ENCODE data around the gene ACTL6B.

Gene ACTL6B

DNA sequence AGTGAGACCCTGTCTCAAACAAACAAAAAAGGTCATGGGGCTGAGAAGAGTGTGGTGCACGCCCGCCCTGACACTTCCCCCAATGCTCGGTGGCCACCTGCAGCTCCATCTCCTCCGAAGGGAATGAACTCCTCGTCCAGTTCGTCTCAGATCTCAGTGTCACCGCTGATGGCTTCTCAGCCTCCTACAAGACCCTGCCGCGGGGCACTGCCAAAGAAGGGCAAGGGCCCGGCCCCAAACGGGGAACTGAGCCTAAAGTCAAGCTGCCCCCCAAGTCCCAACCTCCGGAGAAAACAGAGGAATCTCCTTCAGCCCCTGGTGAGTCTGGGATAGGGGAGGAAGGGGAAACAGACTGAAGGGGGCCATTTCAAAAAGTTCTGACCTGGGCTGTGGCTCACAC is 49.9 kb downstream of the ACTL6B start:
- H3K27ac ChIP-seq, result peak overlapping the region; percentile 10; the same call in 1 of the 2 replicates
- TF ChIP-seq, protein P1, sequence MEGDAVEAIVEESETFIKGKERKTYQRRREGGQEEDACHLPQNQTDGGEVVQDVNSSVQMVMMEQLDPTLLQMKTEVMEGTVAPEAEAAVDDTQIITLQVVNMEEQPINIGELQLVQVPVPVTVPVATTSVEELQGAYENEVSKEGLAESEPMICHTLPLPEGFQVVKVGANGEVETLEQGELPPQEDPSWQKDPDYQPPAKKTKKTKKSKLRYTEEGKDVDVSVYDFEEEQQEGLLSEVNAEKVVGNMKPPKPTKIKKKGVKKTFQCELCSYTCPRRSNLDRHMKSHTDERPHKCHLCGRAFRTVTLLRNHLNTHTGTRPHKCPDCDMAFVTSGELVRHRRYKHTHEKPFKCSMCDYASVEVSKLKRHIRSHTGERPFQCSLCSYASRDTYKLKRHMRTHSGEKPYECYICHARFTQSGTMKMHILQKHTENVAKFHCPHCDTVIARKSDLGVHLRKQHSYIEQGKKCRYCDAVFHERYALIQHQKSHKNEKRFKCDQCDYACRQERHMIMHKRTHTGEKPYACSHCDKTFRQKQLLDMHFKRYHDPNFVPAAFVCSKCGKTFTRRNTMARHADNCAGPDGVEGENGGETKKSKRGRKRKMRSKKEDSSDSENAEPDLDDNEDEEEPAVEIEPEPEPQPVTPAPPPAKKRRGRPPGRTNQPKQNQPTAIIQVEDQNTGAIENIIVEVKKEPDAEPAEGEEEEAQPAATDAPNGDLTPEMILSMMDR (IDR thresholded peaks at IDR 0.05), result no peak
- TF ChIP-seq ZFX (IDR thresholded peaks at IDR 0.05; ENCODE audit: borderline replicate concordance), result no peak

DNA sequence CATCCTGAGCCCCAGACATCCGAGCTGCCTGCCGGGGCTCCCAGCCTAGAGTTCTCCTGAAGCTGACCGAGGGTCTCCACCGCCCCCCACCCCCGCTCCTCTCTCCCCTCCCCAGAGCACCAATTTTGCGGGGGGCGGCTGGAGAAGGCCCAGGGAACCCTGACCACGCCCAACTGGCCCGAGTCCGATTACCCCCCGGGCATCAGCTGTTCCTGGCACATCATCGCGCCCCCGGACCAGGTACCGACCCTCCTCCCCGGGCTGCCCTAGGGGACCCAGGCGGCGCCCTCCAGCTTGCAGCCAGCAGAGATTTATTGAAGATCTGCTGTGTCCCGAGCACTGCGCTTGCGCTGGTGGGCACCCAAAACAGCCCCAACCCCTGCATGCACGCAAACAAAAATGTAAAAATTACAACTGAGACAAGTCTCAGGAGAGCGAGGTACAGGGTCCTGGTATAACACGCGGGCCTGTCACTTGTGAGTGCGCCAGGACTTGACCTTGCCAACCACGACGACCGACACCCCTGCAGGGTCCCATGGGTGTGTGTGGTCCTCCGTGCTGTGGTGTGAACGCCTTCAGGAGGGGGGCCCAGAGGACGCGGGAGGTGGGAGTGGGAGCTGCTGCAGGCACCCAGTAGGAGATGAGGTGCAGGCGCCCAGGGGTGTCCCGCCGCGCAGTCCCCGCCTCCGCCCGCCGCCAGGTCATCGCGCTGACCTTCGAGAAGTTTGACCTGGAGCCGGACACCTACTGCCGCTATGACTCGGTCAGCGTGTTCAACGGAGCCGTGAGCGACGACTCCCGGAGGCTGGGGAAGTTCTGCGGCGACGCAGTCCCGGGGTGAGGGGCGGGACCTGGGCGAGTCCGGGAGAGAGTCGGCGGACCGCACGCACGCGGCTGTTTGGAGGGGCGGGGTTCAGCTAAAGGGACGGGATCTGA is 51.0 kb downstream of the ACTL6B start:
- H3K27ac ChIP-seq, result no peak overlapping the region
- TF ChIP-seq, protein P1 (IDR thresholded peaks at IDR 0.05), result peak; percentile 15; the same call in 1 of the 2 replicates
- no peak for TF ChIP-seq ZFX (IDR thresholded peaks at IDR 0.05; ENCODE audit: borderline replicate concordance)

DNA sequence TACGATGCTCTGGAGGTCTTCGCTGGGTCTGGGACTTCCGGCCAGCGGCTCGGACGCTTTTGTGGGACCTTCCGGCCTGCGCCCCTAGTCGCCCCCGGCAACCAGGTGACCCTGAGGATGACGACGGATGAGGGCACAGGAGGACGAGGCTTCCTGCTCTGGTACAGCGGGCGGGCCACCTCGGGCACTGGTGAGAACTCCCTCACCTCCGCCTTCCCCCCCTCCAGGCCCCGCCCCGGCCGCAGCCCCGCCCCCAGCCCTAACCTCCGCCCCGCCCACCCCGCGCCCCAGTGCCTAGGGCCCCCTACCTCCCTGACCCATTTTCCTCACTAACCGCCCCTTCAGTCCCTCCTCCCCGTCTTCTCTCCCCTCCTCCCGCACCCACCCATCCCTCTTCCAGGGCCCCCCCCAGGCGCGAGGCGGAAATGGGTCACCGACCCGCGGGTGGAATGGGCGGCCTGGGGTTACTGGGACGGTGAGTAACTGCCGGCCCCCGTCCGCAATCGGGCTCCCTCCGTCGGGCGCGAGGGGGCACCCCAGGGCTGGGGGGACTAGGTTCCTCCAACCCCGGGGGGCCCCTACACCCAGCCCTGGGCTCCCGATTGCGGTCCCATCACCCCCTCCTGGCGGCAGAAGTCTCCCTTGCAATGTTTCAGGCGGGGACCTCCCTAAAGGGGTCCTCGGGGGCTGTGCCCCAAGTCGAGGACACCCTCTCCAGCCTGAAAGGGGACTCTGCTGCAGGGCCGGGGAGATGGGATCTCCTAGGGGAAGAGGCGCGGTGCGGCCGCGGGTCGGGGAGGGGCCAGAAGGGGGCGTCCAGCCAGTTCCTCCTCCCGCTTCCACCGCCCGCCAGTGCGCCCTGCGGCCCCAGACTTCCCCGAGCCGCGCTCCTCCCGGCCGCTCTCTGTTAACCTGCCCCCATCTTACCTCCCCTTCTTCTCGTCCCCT is 51.9 kb downstream of the ACTL6B start:
- peak overlapping the region; percentile 33 for H3K27ac ChIP-seq
- TF ChIP-seq, protein P1 (IDR thresholded peaks at IDR 0.05), result peak; percentile 64
- TF ChIP-seq ZFX (IDR thresholded peaks at IDR 0.05; ENCODE audit: borderline replicate concordance), result no peak

DNA sequence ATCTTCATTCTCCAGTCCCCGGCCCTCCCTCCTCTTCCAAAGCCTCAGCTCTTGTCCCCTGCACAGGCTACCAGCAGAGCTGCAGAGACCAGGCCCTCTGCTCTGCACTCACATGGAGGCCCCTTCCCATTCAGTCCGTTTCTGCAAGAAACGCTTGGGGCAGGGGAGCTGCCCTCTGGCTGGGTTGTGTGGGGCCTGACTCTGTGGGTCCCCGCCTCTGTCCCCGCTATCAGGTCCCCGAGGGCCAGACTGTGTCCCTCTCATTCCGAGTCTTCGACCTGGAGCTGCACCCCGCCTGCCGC is 52.6 kb downstream of the ACTL6B start:
- TF ChIP-seq, protein P1 (IDR thresholded peaks at IDR 0.05), result no peak
- TF ChIP-seq ZFX (IDR thresholded peaks at IDR 0.05; ENCODE audit: borderline replicate concordance), result no peak
- peak overlapping the region; percentile 33; the same call in 1 of the 2 replicates for H3K27ac ChIP-seq

DNA sequence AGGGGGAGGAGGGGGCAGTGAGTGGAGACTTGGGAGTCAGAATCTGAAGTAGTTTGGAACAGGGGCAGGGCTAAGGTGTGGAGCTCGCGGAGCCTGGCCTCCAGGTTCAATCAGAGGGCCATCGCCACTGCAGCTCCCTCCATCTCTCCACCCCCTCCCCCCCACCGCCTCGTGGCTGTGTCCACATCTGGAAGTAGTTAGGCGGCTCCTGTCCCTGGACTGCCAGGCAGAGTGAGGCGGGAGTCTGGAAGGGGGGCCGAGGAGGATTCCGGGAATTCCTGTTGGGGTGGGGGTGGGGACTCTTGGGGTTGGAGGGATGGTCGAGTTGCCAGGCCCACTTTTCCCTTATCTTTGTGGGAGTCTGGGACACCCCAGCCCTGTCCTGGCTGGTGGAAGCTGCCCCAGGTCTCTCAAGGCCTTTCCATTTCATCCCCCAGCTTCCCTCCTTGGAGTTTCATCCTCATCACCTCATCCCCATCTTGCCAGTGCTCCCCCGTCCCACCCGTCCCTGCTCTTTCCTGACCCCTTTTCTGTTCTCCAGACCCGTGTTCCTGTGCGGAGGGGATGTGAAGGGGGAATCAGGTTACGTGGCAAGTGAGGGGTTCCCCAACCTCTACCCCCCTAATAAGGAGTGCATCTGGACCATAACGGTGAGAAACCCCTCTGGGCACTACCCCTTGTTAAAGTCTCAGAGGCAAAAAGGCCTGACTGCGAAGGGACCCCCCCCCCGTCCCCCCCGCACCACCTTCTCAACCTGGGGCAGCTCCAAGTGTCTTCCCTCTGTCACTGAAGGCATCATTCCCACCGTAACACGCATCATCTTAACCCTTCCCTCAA is 53.1 kb downstream of the ACTL6B start:
- TF ChIP-seq, protein P1 (IDR thresholded peaks at IDR 0.05), result no peak
- TF ChIP-seq ZFX (IDR thresholded peaks at IDR 0.05; ENCODE audit: borderline replicate concordance), result no peak

DNA sequence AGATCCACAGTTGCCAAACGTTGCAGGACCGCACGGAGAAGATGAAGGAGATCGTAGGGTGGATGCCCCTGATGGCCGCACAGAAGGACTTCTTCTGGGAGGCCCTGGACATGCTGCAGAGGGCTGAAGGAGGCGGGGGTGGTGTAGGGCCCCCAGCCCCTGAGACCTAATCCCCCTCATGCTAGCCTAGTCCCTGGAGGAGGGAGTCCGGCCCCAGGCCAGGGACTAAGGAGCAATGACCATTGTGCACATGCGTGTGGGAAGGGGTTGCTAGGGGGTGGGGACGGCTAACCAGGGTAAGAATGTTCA is 55.6 kb downstream of the ACTL6B start:
- TF ChIP-seq, protein P1 (IDR thresholded peaks at IDR 0.05), result peak; percentile 19
- no peak for TF ChIP-seq ZFX (IDR thresholded peaks at IDR 0.05; ENCODE audit: borderline replicate concordance)
- H3K27ac ChIP-seq, result no peak overlapping the region

More for the DNA sequence above, 53.1 kb downstream of the ACTL6B start:
- H3K27ac ChIP-seq, result peak overlapping the region; percentile 33; the same call in 1 of the 2 replicates

Measured in 22Rv1 (cell line).